HL-60 (cell line): ENCODE measurements around the gene NMNAT3.

Source experiments
- DNase-seq, 2 experiments: peaks; one replicate each; pipeline ENCODE4 v3.0.0-alpha.2; 2010 to 2020; ENCODE audit warnings: low read depth in 1 of 2, low spot score in 1 of 2
- H3K27ac ChIP-seq: fragments of 250-450 bp; sonication (Bioruptor Pico); replicated peaks from 2 replicates; pipeline ENCODE4 v1.5.1; 2020; ENCODE audit warnings: mild to moderate bottlenecking, moderate library complexity
- H3K27me3 ChIP-seq: fragments of 250-450 bp; sonication (Bioruptor Pico); 2 replicates; pipeline ENCODE4 v1.5.1; 2021; ENCODE audit warnings: mild to moderate bottlenecking, moderate library complexity; ENCODE audit not compliant: insufficient read depth, poor library complexity, severe bottlenecking
- H3K4me3 ChIP-seq: replicated peaks from 2 replicates; pipeline ENCODE4 v1.5.1; 2011; ENCODE audit warnings: mild to moderate bottlenecking, control low read depth, low read length; ENCODE audit not compliant: insufficient read depth
- GABPA ChIP-seq: IDR thresholded peaks from 2 replicates; pipeline ENCODE4 v1.6.1; 2012; ENCODE audit warnings: low read depth
- POLR2AphosphoS5 ChIP-seq: IDR thresholded peaks from 2 replicates; pipeline ENCODE4 v1.6.1; 2012; ENCODE audit warnings: low read depth
- SPI1 ChIP-seq: IDR thresholded peaks from 2 replicates; pipeline ENCODE4 v1.6.1; 2012; ENCODE audit warnings: low read depth, mild to moderate bottlenecking, borderline replicate concordance
- TF ChIP-seq, protein P1 (sequence below): IDR thresholded peaks from one replicate; pipeline ENCODE4 v1.5.1; 2011; ENCODE audit warnings: low read length, control low read depth, inconsistent platforms; ENCODE audit not compliant: insufficient read depth
- TF ChIP-seq, protein P2 (sequence below): IDR thresholded peaks from 2 replicates; pipeline ENCODE4 v1.6.1; 2012; ENCODE audit warnings: low read depth; ENCODE audit not compliant: insufficient replicate concordance

The NMNAT3 gene

DNA sequence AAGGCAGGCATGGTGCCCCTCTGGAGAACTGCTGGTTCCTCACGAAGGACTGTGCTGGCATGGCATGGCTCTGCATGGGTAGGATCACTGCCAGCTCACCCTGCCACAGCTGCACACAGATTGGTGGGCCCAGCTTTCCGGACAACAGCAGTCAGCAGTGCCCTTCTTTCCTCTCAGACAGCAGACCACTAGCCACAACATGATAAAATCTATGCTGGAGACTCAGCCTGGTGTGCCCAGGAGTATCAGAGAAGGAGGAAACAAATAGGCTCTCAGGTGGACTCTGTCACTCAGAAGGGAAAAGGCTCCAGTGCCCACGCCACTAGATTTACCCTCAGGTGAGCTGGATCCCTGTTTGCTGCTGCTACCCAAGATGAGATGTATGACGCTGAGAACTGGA lies 4.9 kb downstream of the NMNAT3 start:
- H3K4me3 ChIP-seq = no peak overlapping the region
- DNase-seq = no peak
- TF ChIP-seq POLR2AphosphoS5 (no peak), GABPA (no peak), SPI1 (no peak)
- TF ChIP-seq, protein P1, sequence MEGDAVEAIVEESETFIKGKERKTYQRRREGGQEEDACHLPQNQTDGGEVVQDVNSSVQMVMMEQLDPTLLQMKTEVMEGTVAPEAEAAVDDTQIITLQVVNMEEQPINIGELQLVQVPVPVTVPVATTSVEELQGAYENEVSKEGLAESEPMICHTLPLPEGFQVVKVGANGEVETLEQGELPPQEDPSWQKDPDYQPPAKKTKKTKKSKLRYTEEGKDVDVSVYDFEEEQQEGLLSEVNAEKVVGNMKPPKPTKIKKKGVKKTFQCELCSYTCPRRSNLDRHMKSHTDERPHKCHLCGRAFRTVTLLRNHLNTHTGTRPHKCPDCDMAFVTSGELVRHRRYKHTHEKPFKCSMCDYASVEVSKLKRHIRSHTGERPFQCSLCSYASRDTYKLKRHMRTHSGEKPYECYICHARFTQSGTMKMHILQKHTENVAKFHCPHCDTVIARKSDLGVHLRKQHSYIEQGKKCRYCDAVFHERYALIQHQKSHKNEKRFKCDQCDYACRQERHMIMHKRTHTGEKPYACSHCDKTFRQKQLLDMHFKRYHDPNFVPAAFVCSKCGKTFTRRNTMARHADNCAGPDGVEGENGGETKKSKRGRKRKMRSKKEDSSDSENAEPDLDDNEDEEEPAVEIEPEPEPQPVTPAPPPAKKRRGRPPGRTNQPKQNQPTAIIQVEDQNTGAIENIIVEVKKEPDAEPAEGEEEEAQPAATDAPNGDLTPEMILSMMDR = no peak
- TF ChIP-seq, protein P2, sequence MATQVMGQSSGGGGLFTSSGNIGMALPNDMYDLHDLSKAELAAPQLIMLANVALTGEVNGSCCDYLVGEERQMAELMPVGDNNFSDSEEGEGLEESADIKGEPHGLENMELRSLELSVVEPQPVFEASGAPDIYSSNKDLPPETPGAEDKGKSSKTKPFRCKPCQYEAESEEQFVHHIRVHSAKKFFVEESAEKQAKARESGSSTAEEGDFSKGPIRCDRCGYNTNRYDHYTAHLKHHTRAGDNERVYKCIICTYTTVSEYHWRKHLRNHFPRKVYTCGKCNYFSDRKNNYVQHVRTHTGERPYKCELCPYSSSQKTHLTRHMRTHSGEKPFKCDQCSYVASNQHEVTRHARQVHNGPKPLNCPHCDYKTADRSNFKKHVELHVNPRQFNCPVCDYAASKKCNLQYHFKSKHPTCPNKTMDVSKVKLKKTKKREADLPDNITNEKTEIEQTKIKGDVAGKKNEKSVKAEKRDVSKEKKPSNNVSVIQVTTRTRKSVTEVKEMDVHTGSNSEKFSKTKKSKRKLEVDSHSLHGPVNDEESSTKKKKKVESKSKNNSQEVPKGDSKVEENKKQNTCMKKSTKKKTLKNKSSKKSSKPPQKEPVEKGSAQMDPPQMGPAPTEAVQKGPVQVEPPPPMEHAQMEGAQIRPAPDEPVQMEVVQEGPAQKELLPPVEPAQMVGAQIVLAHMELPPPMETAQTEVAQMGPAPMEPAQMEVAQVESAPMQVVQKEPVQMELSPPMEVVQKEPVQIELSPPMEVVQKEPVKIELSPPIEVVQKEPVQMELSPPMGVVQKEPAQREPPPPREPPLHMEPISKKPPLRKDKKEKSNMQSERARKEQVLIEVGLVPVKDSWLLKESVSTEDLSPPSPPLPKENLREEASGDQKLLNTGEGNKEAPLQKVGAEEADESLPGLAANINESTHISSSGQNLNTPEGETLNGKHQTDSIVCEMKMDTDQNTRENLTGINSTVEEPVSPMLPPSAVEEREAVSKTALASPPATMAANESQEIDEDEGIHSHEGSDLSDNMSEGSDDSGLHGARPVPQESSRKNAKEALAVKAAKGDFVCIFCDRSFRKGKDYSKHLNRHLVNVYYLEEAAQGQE = no peak
- no peaks in the 10 kb centered on the region for H3K27me3 ChIP-seq
- no peak overlapping the region for H3K27ac ChIP-seq

DNA sequence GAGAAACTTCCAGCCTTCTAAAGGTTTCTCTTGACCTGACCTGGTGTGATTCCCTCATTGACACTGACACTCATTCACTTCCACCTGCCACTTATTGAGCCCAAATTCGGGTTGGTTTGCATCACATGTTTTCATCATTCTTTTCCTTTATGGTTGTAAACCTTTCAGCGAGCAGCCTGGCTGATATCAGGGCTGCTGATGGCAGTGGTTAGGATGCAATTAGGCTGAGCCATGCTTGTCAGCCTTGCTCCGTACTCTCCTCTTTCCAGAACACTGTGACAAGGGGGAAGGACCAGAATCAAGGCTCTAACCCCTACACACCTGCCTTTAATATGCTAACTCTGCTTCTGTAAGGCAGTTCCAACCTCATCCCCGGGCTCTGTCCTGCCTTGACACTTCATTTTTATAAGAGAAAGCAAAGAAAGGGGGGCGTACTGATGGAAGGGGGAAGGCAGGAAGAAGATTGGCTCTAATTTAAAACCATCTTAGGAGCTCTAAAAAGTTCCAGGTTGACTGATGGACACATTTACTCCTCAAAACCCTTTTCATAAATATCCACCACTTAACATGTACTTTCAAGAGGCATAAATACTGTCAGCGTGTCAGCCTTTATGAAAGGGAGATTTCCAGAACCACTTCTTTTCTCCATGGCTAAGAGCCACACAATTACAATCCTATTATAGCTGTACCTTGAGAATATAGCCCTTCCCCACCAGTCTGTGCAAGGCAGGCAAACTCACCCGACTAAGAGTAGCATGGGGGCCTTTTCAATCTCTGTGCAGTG lies 5.7 kb downstream of the NMNAT3 start:
- H3K27me3 ChIP-seq = no peaks in the 10 kb centered on the region

DNA sequence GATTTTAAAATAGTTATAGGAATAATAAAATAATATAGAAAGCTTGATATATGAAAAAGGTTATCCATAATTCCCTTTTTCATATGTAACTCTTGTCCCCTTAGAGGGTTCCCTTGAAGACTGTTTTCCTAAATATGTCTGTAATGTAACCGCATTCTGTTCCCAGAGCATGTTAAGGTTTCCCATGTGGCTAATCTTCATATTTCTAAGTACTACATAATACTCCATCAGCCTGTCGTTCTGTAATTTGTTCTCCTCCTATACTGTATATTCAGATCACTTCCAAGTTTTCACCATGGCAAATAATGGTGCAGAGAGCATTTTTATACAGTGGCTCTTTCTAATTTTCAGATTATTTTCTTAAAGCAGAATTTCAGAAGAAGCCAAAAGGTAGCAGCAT lies 6.7 kb downstream of the NMNAT3 start:
- TF ChIP-seq POLR2AphosphoS5 = no peak
- TF ChIP-seq, protein P1 = no peak
- TF ChIP-seq, protein P2 = no peak
- no peak for TF ChIP-seq GABPA
- TF ChIP-seq SPI1 = no peak
- no peak for DNase-seq
- no peak overlapping the region for H3K4me3 ChIP-seq
- no peaks in the 10 kb centered on the region for H3K27me3 ChIP-seq
- no peak overlapping the region for H3K27ac ChIP-seq

More for the DNA sequence above, 5.7 kb downstream of the NMNAT3 start:
- Histone ChIP-seq H3K27ac (no peak overlapping the region), H3K4me3 (no peak overlapping the region)
- TF ChIP-seq SPI1 = no peak
- TF ChIP-seq, protein P1 = no peak
- no peak for TF ChIP-seq GABPA
- TF ChIP-seq, protein P2 = no peak
- no peak for TF ChIP-seq POLR2AphosphoS5
- no peak for DNase-seq
